Endodermal cell (in vitro differentiated cells): ENCODE data around the gene DPYSL3. TPM values are rescaled to one million over a fixed set of nuclear protein-coding genes. Genes with fewer than 3 reads are reported as not detected.

Source experiments
- DNase-seq: peaks from one replicate; pipeline ENCODE4 v3.0.0-alpha.2; 2017
- H3K27ac ChIP-seq: 2 replicates; pipeline ENCODE4 v1.5.1; 2013; ENCODE audit warnings: mild to moderate bottlenecking, low read depth, low read length, moderate library complexity
- H3K27me3 ChIP-seq: 2 replicates; pipeline ENCODE4 v1.6.1; 2013; ENCODE audit warnings: mild to moderate bottlenecking, low read length, moderate library complexity; ENCODE audit not compliant: insufficient read depth, control insufficient read depth, poor library complexity, severe bottlenecking
- H3K36me3 ChIP-seq: 2 replicates; pipeline ENCODE4 v1.7.0; 2013; ENCODE audit warnings: mild to moderate bottlenecking, low read length, moderate library complexity; ENCODE audit not compliant: control insufficient read depth, insufficient read depth
- H3K4me1 ChIP-seq: one replicate; pipeline ENCODE4 v1.7.0; 2013; ENCODE audit warnings: low read length; ENCODE audit not compliant: control insufficient read depth, insufficient read depth
- H3K4me3 ChIP-seq: 2 replicates; pipeline ENCODE4 v1.5.1; 2013; ENCODE audit warnings: mild to moderate bottlenecking, low read length, moderate library complexity
- H3K9ac ChIP-seq: 2 replicates; pipeline ENCODE4 v1.6.1; 2013; ENCODE audit warnings: mild to moderate bottlenecking, low read length, moderate library complexity; ENCODE audit not compliant: poor library complexity, severe bottlenecking; ENCODE audit errors: extremely low read depth
- H3K9me3 ChIP-seq: 2 replicates; pipeline ENCODE4 v1.6.1; 2013; ENCODE audit warnings: mild to moderate bottlenecking, low read length, moderate library complexity; ENCODE audit not compliant: control insufficient read depth
- H3K27ac Mint-ChIP-seq: 2 replicates; pipeline ENCODE4 v1.8.0; 2020; ENCODE audit warnings: mixed read lengths
- H3K27me3 Mint-ChIP-seq: 2 replicates; pipeline ENCODE4 v1.8.0; 2021; ENCODE audit warnings: mild to moderate bottlenecking, mixed read lengths; ENCODE audit not compliant: insufficient read depth
- H3K36me3 Mint-ChIP-seq: 2 replicates; pipeline ENCODE4 v1.8.0; 2020; ENCODE audit warnings: low read depth, mixed read lengths
- H3K4me1 Mint-ChIP-seq: 2 replicates; pipeline ENCODE4 v1.8.0; 2020; ENCODE audit warnings: mixed read lengths
- H3K4me3 Mint-ChIP-seq: 2 replicates; pipeline ENCODE4 v1.8.0; 2020; ENCODE audit warnings: mild to moderate bottlenecking, moderate library complexity, mixed read lengths
- H3K9me3 Mint-ChIP-seq: 2 replicates; pipeline ENCODE4 v1.8.0; 2020; ENCODE audit warnings: mild to moderate bottlenecking, mixed read lengths
- WGBS, 2 experiments: methylation state at CpG; one replicate each; pipeline versions ENCODE4 v1.1.5 to v1.1.7; 2013; ENCODE audit warnings: missing lambda C conversion rate in 2 of 2, mixed read lengths in 1 of 2; ENCODE audit not compliant: insufficient coverage in 1 of 2, insufficient read length in 1 of 2; 5-methylcytosine and 5-hydroxymethylcytosine counted together
- total RNA-seq, 2 donors: library from RNA; stranded (reverse); fragmentation: NEBNext Ultra II Directional in 1 of 2; extraction: Animal tissue kit (Norgen Biotek cat#: 25700) in 1 of 2; gene quantifications; 2 replicates in 1 of 2; 3 replicates in 1 of 2; pipeline ENCODE4 v1.2.1, GENCODE V29; 2021
- TF ChIP-seq, protein P1 (sequence below): fragments of 200-600 bp; sonication (generic); conservative IDR thresholded peaks from 2 replicates; pipeline ENCODE4 v1.5.0; 2021; ENCODE audit warnings: antibody characterized with exemption, mild to moderate bottlenecking

The DPYSL3 gene
- total RNA-seq, 2 donors from 2014 or later = 76.3 to 98.6 TPM

DNA sequence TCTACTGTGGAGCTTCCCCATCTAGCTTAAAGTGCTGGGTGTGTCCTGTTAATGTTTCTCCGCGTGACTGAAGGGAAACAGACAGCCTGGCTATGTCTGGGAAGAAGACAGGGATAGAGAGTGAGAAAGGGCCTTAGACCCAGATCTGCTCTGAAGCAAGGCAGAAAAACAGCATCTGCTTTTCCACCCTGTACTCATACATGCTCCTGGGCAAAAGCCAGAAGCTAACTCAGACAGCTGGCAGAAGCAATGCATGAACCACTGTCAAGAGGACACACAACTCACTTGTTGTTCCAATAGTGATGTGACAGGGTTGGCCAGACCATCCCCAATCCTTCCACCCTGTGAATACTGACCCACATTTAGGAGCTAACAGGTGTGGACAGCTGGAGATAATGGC is 63.3 kb downstream of the DPYSL3 start:
- Mint-ChIP-seq H3K4me1 (peaks cover 25% of the 10 kb centered on the region), H3K4me3 (no peak overlapping the region), H3K27ac (no peak overlapping the region), H3K27me3 (no peaks in the 10 kb centered on the region), H3K9me3 (no peaks in the 10 kb centered on the region), H3K36me3 (peaks cover 15% of the 10 kb centered on the region)
- no peak overlapping the region for H3K4me3 ChIP-seq
- no peaks in the 10 kb centered on the region for H3K4me1 ChIP-seq
- no peaks in the 10 kb centered on the region for H3K36me3 ChIP-seq
- no peak overlapping the region for H3K9ac ChIP-seq
- TF ChIP-seq, protein P1, sequence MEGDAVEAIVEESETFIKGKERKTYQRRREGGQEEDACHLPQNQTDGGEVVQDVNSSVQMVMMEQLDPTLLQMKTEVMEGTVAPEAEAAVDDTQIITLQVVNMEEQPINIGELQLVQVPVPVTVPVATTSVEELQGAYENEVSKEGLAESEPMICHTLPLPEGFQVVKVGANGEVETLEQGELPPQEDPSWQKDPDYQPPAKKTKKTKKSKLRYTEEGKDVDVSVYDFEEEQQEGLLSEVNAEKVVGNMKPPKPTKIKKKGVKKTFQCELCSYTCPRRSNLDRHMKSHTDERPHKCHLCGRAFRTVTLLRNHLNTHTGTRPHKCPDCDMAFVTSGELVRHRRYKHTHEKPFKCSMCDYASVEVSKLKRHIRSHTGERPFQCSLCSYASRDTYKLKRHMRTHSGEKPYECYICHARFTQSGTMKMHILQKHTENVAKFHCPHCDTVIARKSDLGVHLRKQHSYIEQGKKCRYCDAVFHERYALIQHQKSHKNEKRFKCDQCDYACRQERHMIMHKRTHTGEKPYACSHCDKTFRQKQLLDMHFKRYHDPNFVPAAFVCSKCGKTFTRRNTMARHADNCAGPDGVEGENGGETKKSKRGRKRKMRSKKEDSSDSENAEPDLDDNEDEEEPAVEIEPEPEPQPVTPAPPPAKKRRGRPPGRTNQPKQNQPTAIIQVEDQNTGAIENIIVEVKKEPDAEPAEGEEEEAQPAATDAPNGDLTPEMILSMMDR = no peak
- no peaks in the 10 kb centered on the region for H3K27me3 ChIP-seq
- H3K9me3 ChIP-seq = no peaks in the 10 kb centered on the region
- WGBS, 2 experiments = 96% methylated on average over 2 of the region's 2 CpGs; no CpG with 5 or more reads in 1 of the 2 experiments
- no peak for DNase-seq
- H3K27ac ChIP-seq = no peak overlapping the region

DNA sequence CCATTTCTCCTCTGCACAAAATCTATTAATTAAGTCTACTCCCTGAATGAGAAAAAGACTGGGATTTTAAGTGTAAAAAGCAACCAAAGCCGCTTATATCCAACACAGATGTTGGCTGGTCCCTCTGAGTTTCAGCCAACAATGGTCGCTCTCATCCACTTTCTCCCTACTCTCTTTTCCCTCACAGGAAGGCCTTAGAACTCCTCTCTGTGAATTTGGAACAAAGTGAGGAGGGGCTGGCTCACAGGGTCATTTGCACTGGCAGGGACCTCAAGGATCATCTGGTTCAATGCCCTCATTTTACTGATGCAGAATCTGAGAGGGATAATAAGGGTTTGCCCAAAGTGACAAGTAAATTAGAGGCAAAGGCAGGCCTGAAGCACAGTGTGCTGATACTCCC is 64.0 kb downstream of the DPYSL3 start:
- H3K9me3 Mint-ChIP-seq = no peaks in the 10 kb centered on the region
- no peak overlapping the region for H3K27ac Mint-ChIP-seq
- H3K4me1 Mint-ChIP-seq = peaks cover 24% of the 10 kb centered on the region
- Histone ChIP-seq H3K9ac (no peak overlapping the region), H3K27me3 (no peaks in the 10 kb centered on the region), H3K9me3 (no peaks in the 10 kb centered on the region), H3K4me3 (no peak overlapping the region), H3K4me1 (peaks cover 3% of the 10 kb centered on the region), H3K27ac (no peak overlapping the region), H3K36me3 (no peaks in the 10 kb centered on the region)
- WGBS, 2 experiments = 100% methylated on average over 1 to 2 of the region's 2 CpGs
- H3K27me3 Mint-ChIP-seq = no peaks in the 10 kb centered on the region
- no peak overlapping the region for H3K4me3 Mint-ChIP-seq
- TF ChIP-seq, protein P1 = no peak
- H3K36me3 Mint-ChIP-seq = peaks cover 15% of the 10 kb centered on the region
- no peak for DNase-seq

DNA sequence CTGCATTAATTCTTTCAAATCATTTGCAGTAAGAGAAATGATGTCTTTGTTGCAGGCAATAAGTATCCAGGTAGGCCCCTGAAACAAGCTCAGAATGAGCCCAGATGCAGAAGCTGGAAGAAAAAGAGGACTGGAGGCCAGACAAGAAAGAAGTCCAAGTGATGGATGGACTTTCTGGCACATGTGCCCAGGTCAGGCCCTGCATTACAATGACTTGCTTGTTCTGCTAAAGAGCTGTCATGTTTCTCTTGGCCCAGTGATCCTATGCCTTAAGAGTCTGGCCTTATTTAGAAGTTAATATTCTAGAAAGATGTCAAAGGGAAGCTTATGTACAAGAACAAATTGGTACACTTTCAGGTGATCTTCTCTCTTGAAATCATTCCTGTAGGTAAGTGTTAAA is 64.8 kb downstream of the DPYSL3 start:
- no peaks in the 10 kb centered on the region for H3K9me3 Mint-ChIP-seq
- no peaks in the 10 kb centered on the region for H3K27me3 Mint-ChIP-seq
- Histone ChIP-seq H3K27me3 (no peaks in the 10 kb centered on the region), H3K4me1 (peaks cover 3% of the 10 kb centered on the region), H3K9ac (no peak overlapping the region), H3K4me3 (no peak overlapping the region), H3K36me3 (no peaks in the 10 kb centered on the region), H3K9me3 (no peaks in the 10 kb centered on the region), H3K27ac (no peak overlapping the region)
- H3K4me3 Mint-ChIP-seq = no peak overlapping the region
- TF ChIP-seq, protein P1 = no peak
- H3K27ac Mint-ChIP-seq = no peak overlapping the region
- no peak for DNase-seq
- peaks cover 15% of the 10 kb centered on the region for H3K36me3 Mint-ChIP-seq
- peaks cover 18% of the 10 kb centered on the region for H3K4me1 Mint-ChIP-seq
